MM.1S (cell line): ENCODE measurements around the gene NFILZ.

Source experiments
- EZH2 ChIP-seq: fragments of 300-600 bp; sonication (generic); optimal IDR thresholded peaks from 2 replicates; pipeline ENCODE3; 2017; ENCODE audit warnings: low read depth, mild to moderate bottlenecking, antibody characterized with exemption, low read length, mixed read lengths
- TF ChIP-seq, protein P1 (sequence below): fragments of 300-600 bp; sonication (generic); IDR thresholded peaks from 2 replicates; pipeline ENCODE4 v1.5.1; 2016; ENCODE audit warnings: antibody characterized with exemption, low read length, mixed read lengths

- TF ChIP-seq, protein P1, sequence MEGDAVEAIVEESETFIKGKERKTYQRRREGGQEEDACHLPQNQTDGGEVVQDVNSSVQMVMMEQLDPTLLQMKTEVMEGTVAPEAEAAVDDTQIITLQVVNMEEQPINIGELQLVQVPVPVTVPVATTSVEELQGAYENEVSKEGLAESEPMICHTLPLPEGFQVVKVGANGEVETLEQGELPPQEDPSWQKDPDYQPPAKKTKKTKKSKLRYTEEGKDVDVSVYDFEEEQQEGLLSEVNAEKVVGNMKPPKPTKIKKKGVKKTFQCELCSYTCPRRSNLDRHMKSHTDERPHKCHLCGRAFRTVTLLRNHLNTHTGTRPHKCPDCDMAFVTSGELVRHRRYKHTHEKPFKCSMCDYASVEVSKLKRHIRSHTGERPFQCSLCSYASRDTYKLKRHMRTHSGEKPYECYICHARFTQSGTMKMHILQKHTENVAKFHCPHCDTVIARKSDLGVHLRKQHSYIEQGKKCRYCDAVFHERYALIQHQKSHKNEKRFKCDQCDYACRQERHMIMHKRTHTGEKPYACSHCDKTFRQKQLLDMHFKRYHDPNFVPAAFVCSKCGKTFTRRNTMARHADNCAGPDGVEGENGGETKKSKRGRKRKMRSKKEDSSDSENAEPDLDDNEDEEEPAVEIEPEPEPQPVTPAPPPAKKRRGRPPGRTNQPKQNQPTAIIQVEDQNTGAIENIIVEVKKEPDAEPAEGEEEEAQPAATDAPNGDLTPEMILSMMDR, result no peak
- no peak for TF ChIP-seq EZH2
These were observed 16.0 kb upstream of the NFILZ start for GRCh38 chr19:8614455-8614854.
